Memory B cell (primary cell): ENCODE results near the gene PDE6B.

Experiments used
- ATAC-seq: fragments of 150-1000 bp; cut with Tn5 transposase; 2 replicates; pipeline ENCODE4 v1.10.0; 2021; ENCODE audit warnings: low read depth, mild to moderate bottlenecking, moderate library complexity
- DNase-seq, 2 donors: peaks; one replicate each; pipeline ENCODE4 v3.0.0; 2022; ENCODE audit warnings: low spot score in 2 of 2
- H3K27ac Mint-ChIP-seq: one replicate; pipeline ENCODE4 v1.8.0; 2022; ENCODE audit warnings: mild to moderate bottlenecking, moderate library complexity, mixed read lengths
- H3K27me3 Mint-ChIP-seq: one replicate; pipeline ENCODE4 v1.8.0; 2022; ENCODE audit warnings: mixed read lengths
- H3K36me3 Mint-ChIP-seq: one replicate; pipeline ENCODE4 v1.8.0; 2022; ENCODE audit warnings: mild to moderate bottlenecking, mixed read lengths
- H3K4me1 Mint-ChIP-seq: one replicate; pipeline ENCODE4 v1.8.0; 2022; ENCODE audit warnings: mixed read lengths
- H3K4me3 Mint-ChIP-seq: one replicate; pipeline ENCODE4 v1.8.0; 2022; ENCODE audit warnings: mild to moderate bottlenecking, moderate library complexity, mixed read lengths
- H3K9me3 Mint-ChIP-seq: one replicate; pipeline ENCODE4 v1.8.0; 2022; ENCODE audit warnings: mixed read lengths

The PDE6B gene

GRCh38 chr4:624705-625590 is at the start of gene PDE6B:
Gene PDE6B, plus strand, starts transcription at chr4:625573. Its CDS starts 54 bp downstream, at chr4:625627.
- Mint-ChIP-seq H3K27ac (no peak within 1 kb of the TSS), H3K27me3 (peaks cover 6% of the 10 kb centered on the region), H3K4me3 (no peak within 1 kb of the TSS), H3K36me3 (no peaks in the 10 kb centered on the region), H3K9me3 (no peaks in the 10 kb centered on the region), H3K4me1 (no peaks in the 10 kb centered on the region)
- no peak for ATAC-seq
- no peak for DNase-seq

GRCh38 chr4:576245-576821 is 49.0 kb upstream of the PDE6B start, which contains the start of gene TMEM271:
Gene TMEM271, minus strand, starts transcription at chr4:576295. Its CDS starts 233 bp downstream, at chr4:576062.
- H3K27ac Mint-ChIP-seq = no peak within 1 kb of the TSS
- peaks cover 36% of the 10 kb centered on the region for H3K27me3 Mint-ChIP-seq

GRCh38 chr4:576991-577498 is 48.3 kb upstream of the PDE6B start:
- H3K4me1 Mint-ChIP-seq = peaks cover 6% of the 10 kb centered on the region
- peaks cover 31% of the 10 kb centered on the region for H3K27me3 Mint-ChIP-seq
- no peak overlapping the region for H3K27ac Mint-ChIP-seq
- H3K9me3 Mint-ChIP-seq = peaks cover 2% of the 10 kb centered on the region
- H3K36me3 Mint-ChIP-seq = peaks cover 4% of the 10 kb centered on the region
- H3K4me3 Mint-ChIP-seq = peak overlapping the region; percentile 49
- ATAC-seq = no peak
- no peak for DNase-seq

More at GRCh38 chr4:576245-576821, 49.0 kb upstream of the PDE6B start, which contains the start of gene TMEM271:
- H3K4me3 Mint-ChIP-seq = peak within 1 kb of the TSS; percentile 49
- H3K36me3 Mint-ChIP-seq = peaks cover 7% of the 10 kb centered on the region
- H3K4me1 Mint-ChIP-seq = peaks cover 6% of the 10 kb centered on the region
- no peak for DNase-seq
- no peak for ATAC-seq
- H3K9me3 Mint-ChIP-seq = peaks cover 6% of the 10 kb centered on the region

DNA sequence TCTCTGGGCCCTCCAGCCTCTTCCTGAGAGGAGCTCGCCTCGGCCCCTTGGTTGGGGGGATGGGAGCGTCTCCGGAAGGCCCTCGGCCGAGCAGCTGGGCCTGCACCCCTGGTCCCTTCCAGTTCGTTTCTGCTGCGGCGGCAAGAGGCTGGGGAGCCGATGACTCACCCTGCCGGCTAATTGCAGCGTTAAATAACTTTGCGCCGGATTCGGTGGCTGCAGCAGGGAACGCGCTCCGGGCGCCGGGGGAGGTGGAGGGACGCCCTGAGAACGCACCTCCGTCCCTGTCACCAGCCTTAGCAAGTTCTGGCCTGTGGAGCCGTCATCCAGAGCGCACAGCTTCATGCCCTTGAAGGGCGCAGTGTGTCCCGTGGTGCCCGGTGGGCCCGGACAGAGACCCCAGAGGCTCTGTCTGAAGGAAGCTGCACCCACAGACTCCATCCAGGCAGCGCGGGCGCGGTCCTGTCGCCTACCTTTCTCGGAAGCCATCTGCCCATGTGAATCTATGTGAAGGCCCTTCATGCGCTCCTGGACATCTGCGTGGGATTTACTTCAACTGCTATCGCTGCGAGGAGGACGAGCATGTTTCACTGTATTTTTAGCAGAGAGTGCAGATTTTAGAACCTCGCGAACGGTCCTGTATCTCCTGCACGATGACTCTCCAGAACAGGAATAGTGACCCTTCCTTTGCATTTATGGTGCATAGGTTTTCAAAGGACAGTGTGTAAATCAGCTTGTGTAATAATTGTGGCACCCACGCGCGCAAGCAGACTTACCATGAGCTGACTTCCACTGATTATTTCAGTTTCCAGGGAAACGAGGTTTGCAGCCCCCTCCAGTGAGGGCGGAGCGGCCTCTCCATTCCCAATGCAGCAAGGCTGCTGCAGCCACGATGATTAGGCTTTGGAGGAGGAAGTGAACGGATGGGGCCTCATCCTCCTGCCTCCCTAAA is 47.6 kb upstream of the PDE6B start:
- Mint-ChIP-seq H3K27me3 (peaks cover 28% of the 10 kb centered on the region), H3K4me1 (peaks cover 6% of the 10 kb centered on the region), H3K36me3 (peaks cover 2% of the 10 kb centered on the region), H3K4me3 (no peak overlapping the region), H3K9me3 (no peaks in the 10 kb centered on the region), H3K27ac (no peak overlapping the region)
- DNase-seq = no peak
- no peak for ATAC-seq

GRCh38 chr4:578451-579443 is 46.6 kb upstream of the PDE6B start:
- peaks cover 24% of the 10 kb centered on the region for H3K27me3 Mint-ChIP-seq
- DNase-seq (no peak), ATAC-seq (no peak)
- H3K4me1 Mint-ChIP-seq = peaks cover 6% of the 10 kb centered on the region
- no peak overlapping the region for H3K27ac Mint-ChIP-seq
- H3K9me3 Mint-ChIP-seq = peaks cover 3% of the 10 kb centered on the region
- H3K4me3 Mint-ChIP-seq = no peak overlapping the region
- H3K36me3 Mint-ChIP-seq = peaks cover 4% of the 10 kb centered on the region

- Mint-ChIP-seq H3K9me3 (peaks cover 8% of the 10 kb centered on the region), H3K4me1 (peaks cover 4% of the 10 kb centered on the region), H3K4me3 (no peak overlapping the region), H3K36me3 (peaks cover 2% of the 10 kb centered on the region), H3K27me3 (peaks cover 25% of the 10 kb centered on the region), H3K27ac (no peak overlapping the region)
- ATAC-seq (no peak), DNase-seq (no peak)
Measured at GRCh38 chr4:579543-580175, 45.7 kb upstream of the PDE6B start.

GRCh38 chr4:581181-581580 is 44.2 kb upstream of the PDE6B start:
- Mint-ChIP-seq H3K27me3 (peaks cover 25% of the 10 kb centered on the region), H3K36me3 (peaks cover 2% of the 10 kb centered on the region), H3K4me1 (peaks cover 4% of the 10 kb centered on the region), H3K27ac (no peak overlapping the region), H3K4me3 (no peak overlapping the region), H3K9me3 (peaks cover 15% of the 10 kb centered on the region)
- ATAC-seq (no peak), DNase-seq (no peak)

DNA sequence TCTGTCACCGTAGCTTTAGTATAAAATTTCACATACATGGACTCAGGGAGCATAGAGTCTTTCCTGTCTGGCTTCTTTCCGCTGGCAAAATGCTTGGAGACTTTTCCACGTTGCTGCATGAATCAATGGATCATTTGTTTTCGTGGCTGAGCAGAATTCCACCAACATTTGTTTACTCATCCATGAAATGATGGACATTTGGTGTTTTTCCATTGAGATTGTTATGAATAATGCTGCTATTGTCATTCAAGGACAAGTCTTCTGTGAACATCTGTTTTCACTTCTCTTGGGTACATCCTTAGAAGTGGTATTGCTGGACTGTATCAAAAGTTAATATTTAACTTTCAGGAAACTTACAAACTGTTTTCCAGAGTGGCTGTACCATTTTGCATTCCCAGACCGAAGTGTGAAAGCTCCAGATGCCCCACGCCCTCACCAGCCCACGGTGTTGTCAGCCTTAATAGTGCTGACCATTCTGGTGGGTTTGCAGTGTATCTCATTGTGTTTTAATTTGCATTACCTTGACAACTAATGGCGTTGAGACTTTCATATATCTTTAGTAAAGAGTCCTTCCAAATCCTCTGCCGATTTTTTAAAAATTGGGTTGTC is 43.5 kb upstream of the PDE6B start:
- ATAC-seq (no peak), DNase-seq (no peak)
- Mint-ChIP-seq H3K9me3 (peaks cover 15% of the 10 kb centered on the region), H3K27me3 (peaks cover 22% of the 10 kb centered on the region), H3K4me3 (no peak overlapping the region), H3K27ac (no peak overlapping the region), H3K4me1 (peaks cover 4% of the 10 kb centered on the region), H3K36me3 (peaks cover 2% of the 10 kb centered on the region)

- Mint-ChIP-seq H3K36me3 (peaks cover 2% of the 10 kb centered on the region), H3K4me1 (no peaks in the 10 kb centered on the region), H3K4me3 (no peak overlapping the region), H3K9me3 (peaks cover 17% of the 10 kb centered on the region), H3K27me3 (peaks cover 16% of the 10 kb centered on the region), H3K27ac (no peak overlapping the region)
- DNase-seq = no peak
- ATAC-seq = no peak
Measured at GRCh38 chr4:583820-584219, 41.6 kb upstream of the PDE6B start.

- H3K4me1 Mint-ChIP-seq = no peaks in the 10 kb centered on the region
- H3K27ac Mint-ChIP-seq = no peak overlapping the region
- H3K9me3 Mint-ChIP-seq = peaks cover 17% of the 10 kb centered on the region
- H3K4me3 Mint-ChIP-seq = no peak overlapping the region
- DNase-seq (no peak), ATAC-seq (no peak)
- peaks cover 2% of the 10 kb centered on the region for H3K36me3 Mint-ChIP-seq
- H3K27me3 Mint-ChIP-seq = peaks cover 17% of the 10 kb centered on the region
Measured at GRCh38 chr4:587671-588350, 37.6 kb upstream of the PDE6B start.

DNA sequence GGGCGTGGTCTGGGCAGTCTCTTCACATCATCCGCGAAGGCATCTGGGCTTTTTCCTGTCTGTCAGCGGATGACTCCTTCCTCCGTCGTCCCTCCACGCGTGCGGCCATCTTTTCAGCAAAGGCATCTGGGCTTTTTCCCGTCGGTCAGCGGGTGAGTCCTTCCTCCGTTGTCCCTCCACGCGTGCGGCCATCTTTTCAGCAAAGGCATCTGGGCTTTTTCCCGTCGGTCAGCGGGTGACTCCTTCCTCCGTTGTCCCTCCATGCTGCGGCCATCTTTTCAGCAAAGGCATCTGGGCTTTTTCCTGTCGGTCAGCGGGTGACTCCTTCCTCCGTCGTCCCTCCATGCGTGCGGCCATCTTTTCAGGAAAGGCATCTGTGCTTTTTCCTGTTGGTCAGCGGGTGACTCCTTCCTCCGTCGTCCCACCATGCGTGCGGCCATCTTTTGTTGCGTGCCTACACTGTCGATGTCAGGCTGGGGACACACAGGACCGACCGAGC is 37.0 kb upstream of the PDE6B start:
- no peaks in the 10 kb centered on the region for H3K4me1 Mint-ChIP-seq
- ATAC-seq = no peak
- no peak overlapping the region for H3K4me3 Mint-ChIP-seq
- H3K27me3 Mint-ChIP-seq = peaks cover 16% of the 10 kb centered on the region
- peaks cover 1% of the 10 kb centered on the region for H3K36me3 Mint-ChIP-seq
- H3K9me3 Mint-ChIP-seq = peaks cover 17% of the 10 kb centered on the region
- H3K27ac Mint-ChIP-seq = no peak overlapping the region
- DNase-seq = no peak
